Mesothelial cell of epicardium (in vitro differentiated cells): ENCODE measurements around the gene ANKS1B. TPM values are rescaled to one million over a fixed set of nuclear protein-coding genes. Genes with fewer than 3 reads are reported as not detected.

Experiments used
- DNase-seq, 2 experiments: peaks; one replicate each; pipeline ENCODE4 v3.0.0; 2021; ENCODE audit warnings: low spot score in 2 of 2; ENCODE audit not compliant: unreplicated experiment in 2 of 2
- H3K27ac Mint-ChIP-seq: 2 replicates; pipeline ENCODE4 v1.8.0; 2021; ENCODE audit warnings: mixed read lengths
- H3K27me3 Mint-ChIP-seq: 2 replicates; pipeline ENCODE4 v1.8.0; 2021; ENCODE audit warnings: low read depth, mixed read lengths
- H3K36me3 Mint-ChIP-seq: 2 replicates; pipeline ENCODE4 v1.8.0; 2021; ENCODE audit warnings: mixed read lengths
- H3K4me1 Mint-ChIP-seq: 2 replicates; pipeline ENCODE4 v1.8.0; 2021; ENCODE audit warnings: mixed read lengths
- H3K4me3 Mint-ChIP-seq: 2 replicates; pipeline ENCODE4 v1.8.0; 2021; ENCODE audit warnings: mild to moderate bottlenecking, moderate library complexity, mixed read lengths
- H3K9me3 Mint-ChIP-seq: 2 replicates; pipeline ENCODE4 v1.8.0; 2021; ENCODE audit warnings: mixed read lengths
- total RNA-seq: library from RNA; stranded (reverse); gene quantifications from 3 replicates; pipeline ENCODE4 v1.2.1, GENCODE V29; 2021
- TF ChIP-seq, protein P1 (sequence below): fragments of 200-600 bp; sonication (generic); IDR thresholded peaks from one replicate; pipeline ENCODE4 v1.5.0; 2021; ENCODE audit warnings: antibody characterized with exemption; ENCODE audit not compliant: unreplicated experiment

Gene ANKS1B
- total RNA-seq, 1 donor from 2014 or later: 8.8 TPM

DNA sequence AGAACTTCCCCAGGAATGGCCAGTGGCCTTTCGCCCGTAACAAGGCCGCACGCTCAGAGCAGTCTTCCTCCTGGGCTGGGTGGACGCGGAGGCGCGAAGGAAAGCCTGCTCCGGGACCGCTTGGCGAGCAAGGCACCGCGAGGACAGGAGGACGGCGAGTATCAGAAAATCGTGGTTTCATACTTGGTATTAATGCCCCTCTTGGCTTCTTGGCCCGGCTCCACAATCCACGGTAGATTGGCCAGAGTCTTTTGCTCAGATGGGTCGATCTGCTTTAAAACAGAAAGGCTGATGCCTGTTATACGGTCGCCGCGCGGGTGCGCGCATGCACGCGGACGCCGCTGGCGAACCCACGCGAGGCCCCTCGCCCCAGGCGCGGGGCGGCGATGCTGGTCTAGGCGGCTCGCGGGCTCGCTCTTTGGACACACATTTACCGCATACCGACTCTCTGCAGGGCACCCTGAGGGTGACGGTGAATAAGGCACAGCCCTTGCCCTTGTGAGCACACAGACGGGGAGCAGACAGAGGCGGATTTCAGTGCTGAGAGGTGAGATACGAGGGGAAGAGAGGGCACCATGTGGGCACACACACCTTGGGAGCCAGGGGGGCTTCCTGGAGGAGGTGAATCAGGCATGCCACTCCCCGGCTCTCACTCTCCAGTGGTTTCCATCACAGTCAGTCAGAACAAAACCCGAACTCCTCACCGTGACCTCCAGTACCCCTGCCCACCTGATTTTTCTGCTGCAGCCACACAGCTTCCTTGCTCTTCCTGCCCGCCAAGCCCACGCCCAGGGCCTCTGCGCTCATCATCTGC is 1239.0 kb downstream of the ANKS1B start:
- DNase-seq: no peak
- peaks cover 41% of the 10 kb centered on the region for H3K27me3 Mint-ChIP-seq
- H3K36me3 Mint-ChIP-seq: no peaks in the 10 kb centered on the region
- TF ChIP-seq, protein P1, sequence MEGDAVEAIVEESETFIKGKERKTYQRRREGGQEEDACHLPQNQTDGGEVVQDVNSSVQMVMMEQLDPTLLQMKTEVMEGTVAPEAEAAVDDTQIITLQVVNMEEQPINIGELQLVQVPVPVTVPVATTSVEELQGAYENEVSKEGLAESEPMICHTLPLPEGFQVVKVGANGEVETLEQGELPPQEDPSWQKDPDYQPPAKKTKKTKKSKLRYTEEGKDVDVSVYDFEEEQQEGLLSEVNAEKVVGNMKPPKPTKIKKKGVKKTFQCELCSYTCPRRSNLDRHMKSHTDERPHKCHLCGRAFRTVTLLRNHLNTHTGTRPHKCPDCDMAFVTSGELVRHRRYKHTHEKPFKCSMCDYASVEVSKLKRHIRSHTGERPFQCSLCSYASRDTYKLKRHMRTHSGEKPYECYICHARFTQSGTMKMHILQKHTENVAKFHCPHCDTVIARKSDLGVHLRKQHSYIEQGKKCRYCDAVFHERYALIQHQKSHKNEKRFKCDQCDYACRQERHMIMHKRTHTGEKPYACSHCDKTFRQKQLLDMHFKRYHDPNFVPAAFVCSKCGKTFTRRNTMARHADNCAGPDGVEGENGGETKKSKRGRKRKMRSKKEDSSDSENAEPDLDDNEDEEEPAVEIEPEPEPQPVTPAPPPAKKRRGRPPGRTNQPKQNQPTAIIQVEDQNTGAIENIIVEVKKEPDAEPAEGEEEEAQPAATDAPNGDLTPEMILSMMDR: no peak
- H3K4me1 Mint-ChIP-seq: peaks cover 10% of the 10 kb centered on the region
- peak overlapping the region; percentile 61 for H3K4me3 Mint-ChIP-seq
- peaks cover 4% of the 10 kb centered on the region for H3K9me3 Mint-ChIP-seq
- H3K27ac Mint-ChIP-seq: no peak overlapping the region

DNA sequence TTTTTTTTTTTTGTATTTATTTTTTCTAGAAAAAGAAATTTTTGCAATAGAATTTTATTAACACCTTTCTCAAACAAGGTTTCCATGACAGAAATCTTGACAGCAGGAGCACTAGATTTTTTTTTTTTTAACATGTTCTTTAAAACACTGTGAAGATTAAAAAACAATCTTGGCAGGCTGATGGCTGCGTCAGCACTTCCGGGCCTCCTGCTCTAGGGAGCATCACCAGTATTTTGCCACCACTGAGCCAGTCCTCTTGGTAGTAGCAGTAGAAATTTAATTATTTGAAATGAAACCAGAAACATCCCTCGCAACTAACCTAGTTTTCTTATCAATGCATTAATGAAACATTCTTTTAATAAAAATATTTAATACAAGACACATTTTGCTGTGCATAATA is 1240.1 kb downstream of the ANKS1B start:
- TF ChIP-seq, protein P1: no peak
- Mint-ChIP-seq H3K27me3 (peaks cover 51% of the 10 kb centered on the region), H3K4me3 (no peak overlapping the region), H3K4me1 (peaks cover 4% of the 10 kb centered on the region), H3K36me3 (no peaks in the 10 kb centered on the region), H3K9me3 (peaks cover 4% of the 10 kb centered on the region), H3K27ac (no peak overlapping the region)
- DNase-seq: no peak

DNA sequence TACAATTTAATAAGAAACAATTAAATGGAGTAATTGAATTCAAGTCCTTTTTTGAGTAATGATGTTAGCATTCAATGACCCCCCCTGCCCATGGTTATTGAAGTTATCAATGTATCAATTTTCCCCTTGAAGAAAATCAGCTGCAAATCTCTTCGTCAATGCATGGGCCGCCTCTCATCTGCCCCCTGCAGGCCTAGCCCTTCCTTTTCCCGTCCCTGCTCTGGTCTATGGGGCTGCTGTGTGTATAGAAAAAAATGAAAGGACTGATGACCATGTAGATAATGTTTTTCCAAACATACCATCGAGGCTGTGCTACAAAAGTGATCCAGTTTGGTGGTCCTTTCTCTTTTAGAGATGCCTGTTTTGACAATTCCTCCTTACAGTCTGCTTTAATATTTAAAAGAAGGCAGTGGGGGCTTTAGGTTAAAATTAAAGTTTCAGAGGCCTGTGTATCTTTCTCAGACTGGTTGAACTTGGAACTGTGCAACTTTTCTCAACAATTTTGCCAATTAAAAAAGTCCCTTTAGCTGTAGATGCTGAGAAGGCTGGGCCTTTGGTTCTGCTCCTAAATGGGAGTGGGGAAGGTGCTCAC is 1241.3 kb downstream of the ANKS1B start:
- Mint-ChIP-seq H3K4me1 (peaks cover 2% of the 10 kb centered on the region), H3K9me3 (peaks cover 4% of the 10 kb centered on the region), H3K27ac (no peak overlapping the region), H3K36me3 (no peaks in the 10 kb centered on the region), H3K4me3 (no peak overlapping the region), H3K27me3 (peaks cover 51% of the 10 kb centered on the region)
- TF ChIP-seq, protein P1: peak; percentile 17
- no peak for DNase-seq

DNA sequence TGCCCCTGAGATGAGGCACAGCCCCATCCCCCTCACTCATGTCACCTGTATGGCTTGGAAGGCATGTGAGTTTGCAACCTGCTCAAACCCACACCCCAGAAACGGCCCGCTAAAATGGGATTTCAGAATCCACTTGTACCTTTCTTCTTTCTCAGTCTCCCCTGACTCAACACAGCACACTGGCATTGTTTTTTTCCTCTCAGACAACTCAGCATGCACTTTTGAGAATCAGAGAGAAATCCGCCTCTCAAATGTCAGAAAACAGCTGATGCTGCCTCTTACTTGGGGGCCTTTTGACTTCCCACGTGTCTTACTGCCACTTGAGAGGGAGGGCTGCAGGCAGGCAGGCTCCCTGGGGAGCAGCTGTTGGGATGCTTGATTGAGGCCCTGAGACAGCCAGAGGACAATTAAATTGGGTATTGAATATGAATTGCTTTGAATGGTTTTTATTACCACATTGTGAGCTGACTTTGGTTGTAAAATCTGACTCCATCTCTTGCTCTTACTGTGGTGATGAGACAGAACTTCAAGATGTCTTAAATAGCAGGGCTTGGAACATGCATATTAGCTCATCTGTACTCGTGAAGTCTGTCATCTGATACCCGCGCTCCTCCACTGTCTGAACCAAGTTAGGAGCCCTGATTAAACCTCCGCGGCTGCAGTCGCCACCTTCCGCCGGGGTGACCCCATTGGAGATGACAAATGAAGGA is 1243.0 kb downstream of the ANKS1B start:
- no peaks in the 10 kb centered on the region for H3K36me3 Mint-ChIP-seq
- TF ChIP-seq, protein P1: no peak
- DNase-seq: no peak
- H3K9me3 Mint-ChIP-seq: peaks cover 4% of the 10 kb centered on the region
- peaks cover 5% of the 10 kb centered on the region for H3K4me1 Mint-ChIP-seq
- H3K4me3 Mint-ChIP-seq: no peak overlapping the region
- peaks cover 44% of the 10 kb centered on the region for H3K27me3 Mint-ChIP-seq
- no peak overlapping the region for H3K27ac Mint-ChIP-seq

DNA sequence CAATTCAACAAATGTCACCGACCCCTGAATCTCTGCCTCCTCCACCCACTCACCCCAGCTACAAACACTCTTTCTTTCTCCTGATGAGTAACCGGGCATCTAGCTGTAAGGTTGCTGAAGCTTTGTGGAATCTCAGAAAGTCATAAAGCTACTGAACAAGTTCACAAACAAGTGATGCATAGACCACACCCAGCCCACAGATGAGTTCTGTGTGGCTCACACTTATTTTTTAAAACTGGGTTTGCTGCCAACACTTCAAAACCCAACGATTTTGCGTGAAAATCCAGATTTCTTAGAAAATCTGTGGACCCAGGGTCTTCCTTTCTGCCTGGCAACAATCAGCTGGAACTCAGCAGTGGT is 1243.6 kb downstream of the ANKS1B start:
- Mint-ChIP-seq H3K27me3 (peaks cover 39% of the 10 kb centered on the region), H3K4me3 (no peak overlapping the region), H3K9me3 (peaks cover 4% of the 10 kb centered on the region), H3K4me1 (peaks cover 11% of the 10 kb centered on the region), H3K27ac (no peak overlapping the region), H3K36me3 (no peaks in the 10 kb centered on the region)
- TF ChIP-seq, protein P1: no peak
- DNase-seq: no peak
